Measurements from ENCODE around the gene F11R.

DNA sequence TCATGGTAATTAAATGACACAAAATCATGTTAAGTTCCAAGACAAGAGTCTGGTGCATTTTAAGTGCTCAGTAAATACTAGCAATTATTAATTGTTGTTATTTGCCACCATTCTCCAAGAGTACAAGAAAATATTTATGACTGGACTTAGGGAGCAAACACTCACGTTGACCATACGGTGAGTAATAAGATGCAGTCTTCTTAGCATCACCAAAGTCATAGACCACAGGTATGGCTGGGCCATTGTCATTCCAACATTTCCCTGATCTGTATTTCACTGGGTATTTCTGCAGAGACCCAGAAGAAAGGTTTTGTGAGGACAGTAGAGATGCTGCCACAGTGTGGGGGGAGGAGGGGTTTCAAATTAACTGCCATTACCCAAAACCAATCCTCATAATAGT, 71.1 kb downstream of the F11R start:
- TF ChIP-seq CTCF (tag by site-specific recombination; IDR thresholded peaks at IDR 0.05) (no peak), ZNF16 (tag by site-specific recombination; IDR thresholded peaks at IDR 0.05; ENCODE audit: low read depth) (no peak), ZNF707 (tag by site-specific recombination; IDR thresholded peaks at IDR 0.05) (no peak), ZNF580 (tag by site-specific recombination; IDR thresholded peaks at IDR 0.05) (no peak), ZBTB8A (tag by site-specific recombination; IDR thresholded peaks at IDR 0.05) (no peak), ATF2 (tag by site-specific recombination; IDR thresholded peaks at IDR 0.05; ENCODE audit: low read depth) (no peak), KLF17 (tag by site-specific recombination; IDR thresholded peaks at IDR 0.05) (no peak), ZSCAN23 (tag by site-specific recombination; IDR thresholded peaks at IDR 0.05) (no peak), ZNF184 (tag by site-specific recombination; IDR thresholded peaks at IDR 0.05) (no peak), ZNF391 (tag by site-specific recombination; IDR thresholded peaks at IDR 0.05; ENCODE audit: borderline replicate concordance, low read depth) (no peak), KLF10 (tag by site-specific recombination; IDR thresholded peaks at IDR 0.05) (no peak), ZNF660 (tag by site-specific recombination; IDR thresholded peaks at IDR 0.05) (no peak), ZNF837 (tag by site-specific recombination; IDR thresholded peaks at IDR 0.05) (no peak)
